ENCODE data around the gene CPNE8.

The CPNE8 gene

DNA sequence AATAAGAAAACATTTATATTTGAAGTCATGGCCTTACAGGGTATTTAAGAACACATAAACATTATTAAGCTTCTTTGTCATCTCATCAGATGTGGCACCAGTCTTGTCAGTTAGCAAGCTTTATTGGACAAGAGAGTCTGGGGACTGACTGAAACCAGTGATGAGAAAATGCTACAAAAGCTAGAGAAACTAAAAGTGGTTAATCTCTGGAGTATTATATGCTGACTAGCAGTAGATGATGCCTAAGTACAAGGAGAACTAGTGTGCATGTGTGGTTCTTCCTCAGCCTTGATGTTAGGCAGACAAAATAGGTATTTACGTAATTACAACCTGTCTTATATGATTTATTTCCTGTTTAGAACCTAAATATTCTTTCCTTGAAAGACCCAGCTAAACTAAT is 176.5 kb downstream of the CPNE8 start:
- DNase-seq (ENCODE audit: low spot score) = no peak

DNA sequence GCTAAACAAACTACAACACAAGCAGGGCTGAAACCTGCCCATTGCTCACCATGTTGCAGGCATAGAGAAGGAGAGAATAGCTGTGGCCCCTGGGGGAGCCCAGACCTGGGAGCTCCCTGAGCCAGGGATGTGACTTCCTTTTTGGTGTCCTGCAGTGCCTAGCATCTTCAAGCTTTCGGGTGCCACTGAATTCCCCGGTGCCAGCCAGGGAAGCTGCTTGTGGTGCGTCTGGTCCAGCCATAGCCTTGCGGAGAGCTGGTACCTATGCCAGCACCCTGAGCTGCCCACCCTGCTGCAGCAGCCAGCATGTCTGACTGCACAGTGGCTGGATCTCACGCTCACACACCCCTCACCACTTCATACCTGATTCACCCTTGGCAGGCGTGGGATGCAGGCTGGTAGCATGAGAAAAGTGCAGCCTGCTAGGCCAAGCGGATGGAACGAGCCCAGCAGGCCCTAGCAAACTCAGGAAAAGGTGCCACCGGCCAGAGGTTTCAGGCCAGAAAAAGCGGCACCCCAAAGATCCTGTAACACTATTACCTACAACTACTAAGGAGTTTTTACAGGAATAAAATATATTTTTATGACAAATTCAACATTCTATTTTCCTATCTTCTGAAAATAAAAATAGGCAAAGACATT is 183.7 kb downstream of the CPNE8 start:
- no peak for DNase-seq (ENCODE audit: low spot score)

DNA sequence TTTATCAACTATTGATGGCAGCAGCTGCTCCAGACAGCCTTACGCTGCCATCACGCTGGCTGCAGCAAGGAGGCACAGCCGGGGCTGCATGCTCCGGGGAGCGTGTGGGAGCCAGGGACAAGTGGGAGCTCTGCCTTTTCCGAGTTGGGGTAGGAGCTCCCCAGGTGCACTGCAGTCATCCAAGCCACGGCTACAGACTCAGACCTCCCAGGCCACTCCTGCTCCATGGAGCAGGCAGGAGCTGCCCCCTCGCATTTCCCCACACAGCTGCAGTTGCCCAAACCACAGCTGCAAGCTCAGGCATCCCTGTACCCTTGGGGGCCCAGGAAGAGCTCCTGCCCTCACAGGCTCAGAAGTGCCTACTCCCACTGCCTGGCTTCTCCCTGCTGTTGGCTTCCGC is 184.7 kb downstream of the CPNE8 start:
- DNase-seq (ENCODE audit: low spot score) = peak; percentile 4

DNA sequence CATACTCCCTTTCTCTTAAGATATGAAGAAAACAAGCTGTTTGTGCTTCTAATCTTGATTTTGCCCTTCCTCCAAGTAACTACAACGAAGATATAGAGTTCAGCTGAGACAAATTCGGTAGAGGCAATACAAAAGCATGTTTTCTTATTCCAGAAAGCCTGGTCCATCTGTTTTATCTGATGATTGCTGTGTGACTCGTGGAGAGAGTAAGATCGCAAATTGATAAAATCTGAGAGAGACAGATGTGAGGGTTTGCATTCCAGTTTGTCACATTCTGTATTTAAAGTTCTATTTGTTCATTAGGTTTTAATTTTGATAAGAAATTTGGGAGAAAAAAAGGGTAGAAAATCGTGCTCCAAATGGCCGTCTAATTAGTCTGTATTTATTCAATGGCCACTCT is 192.1 kb downstream of the CPNE8 start:
- no peak for DNase-seq (ENCODE audit: low spot score)

DNA sequence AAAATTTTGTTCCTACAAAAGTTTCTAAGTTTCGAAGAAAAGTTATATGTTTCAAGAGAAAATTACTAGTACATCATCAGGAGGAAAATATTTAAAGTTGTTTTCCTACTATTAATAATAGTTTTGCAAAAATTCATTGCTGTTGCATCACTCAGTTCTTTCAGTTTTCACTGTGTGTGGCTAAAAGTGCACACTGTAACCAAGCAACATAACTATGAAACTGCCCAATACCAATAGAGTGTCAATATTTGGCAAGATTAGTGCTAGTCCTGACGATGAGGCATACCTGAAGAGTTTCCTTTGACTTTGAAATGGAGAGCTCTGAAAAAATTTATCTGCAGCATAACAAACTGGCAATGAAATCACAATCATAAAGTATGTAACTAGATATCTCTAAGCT is 194.3 kb downstream of the CPNE8 start:
- no peak for DNase-seq (ENCODE audit: low spot score)

DNA sequence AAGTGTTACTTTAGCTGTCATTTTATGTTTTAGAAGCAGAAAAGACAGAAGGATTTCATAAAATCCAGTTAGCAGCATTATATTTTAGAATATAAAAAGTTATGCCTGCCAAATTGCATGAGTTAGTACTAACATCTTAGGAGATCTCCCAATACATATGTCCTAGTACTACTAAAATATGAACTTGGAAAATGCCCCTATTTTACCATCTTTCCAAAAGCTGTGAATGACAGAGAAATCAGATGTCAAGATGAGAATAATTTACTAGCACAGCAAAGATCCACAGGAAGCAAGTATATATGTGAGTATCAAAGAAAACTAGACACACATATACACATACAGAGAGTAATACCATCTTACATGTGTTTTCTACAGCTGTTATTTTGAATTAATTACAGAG is 196.9 kb downstream of the CPNE8 start:
- DNase-seq (ENCODE audit: low spot score) = no peak

DNA sequence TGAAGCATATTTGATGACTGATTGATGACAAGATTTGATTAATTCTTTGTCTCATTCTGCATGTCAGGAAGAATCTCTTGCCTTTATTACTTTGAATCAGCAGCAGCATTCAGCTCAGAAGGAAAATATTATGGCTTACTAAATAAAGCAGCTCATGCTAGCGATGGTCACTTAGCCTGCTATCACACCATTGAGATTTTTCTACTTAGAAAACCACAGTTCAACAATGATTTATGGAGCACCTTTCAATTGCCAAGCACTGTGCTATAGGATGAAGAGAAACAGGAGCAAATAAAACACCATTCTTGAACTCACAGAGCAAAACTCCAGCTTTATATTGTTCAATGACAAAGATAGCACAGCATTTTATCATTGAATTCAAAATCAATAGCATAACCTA is 197.7 kb downstream of the CPNE8 start:
- DNase-seq (ENCODE audit: low spot score) = no peak

DNA sequence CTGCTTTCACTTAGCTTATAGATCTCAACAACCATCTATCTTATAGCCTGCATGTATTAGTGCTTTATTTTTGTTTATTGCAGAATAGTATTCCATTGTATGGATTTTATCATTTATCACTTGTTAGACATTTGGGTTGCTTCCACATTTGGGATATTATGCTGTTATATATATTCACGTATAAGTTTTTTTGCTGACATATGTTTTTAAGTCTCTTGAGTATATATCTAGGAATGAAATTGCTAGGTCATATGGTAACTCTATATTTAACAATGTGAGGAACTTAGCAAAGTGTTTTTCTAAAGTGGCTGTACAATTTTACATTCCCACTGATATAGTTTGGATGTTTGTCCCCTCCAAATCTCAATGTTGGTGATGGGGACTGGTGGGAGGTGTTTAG is 208.1 kb downstream of the CPNE8 start:
- DNase-seq (ENCODE audit: low spot score) = no peak

DNA sequence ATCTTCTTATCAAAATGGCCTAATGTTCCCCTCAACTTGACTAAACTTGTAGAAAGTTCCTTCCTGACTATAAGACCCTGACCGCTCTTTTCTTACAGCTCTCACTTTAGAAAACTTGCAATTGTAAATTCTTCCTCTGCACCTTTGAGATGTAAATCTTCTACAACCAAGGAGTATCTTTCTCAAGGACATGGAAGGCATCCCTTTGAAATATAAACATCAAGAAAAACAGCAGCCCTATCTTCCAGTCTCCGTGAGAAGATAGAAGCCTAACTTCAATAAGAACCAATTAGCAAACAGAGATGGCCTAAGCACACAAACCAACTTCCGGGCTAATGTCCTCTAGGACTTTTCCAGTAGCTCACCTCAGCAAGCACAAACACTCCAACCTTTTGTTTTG is 210.3 kb downstream of the CPNE8 start:
- no peak for DNase-seq (ENCODE audit: low spot score)

DNA sequence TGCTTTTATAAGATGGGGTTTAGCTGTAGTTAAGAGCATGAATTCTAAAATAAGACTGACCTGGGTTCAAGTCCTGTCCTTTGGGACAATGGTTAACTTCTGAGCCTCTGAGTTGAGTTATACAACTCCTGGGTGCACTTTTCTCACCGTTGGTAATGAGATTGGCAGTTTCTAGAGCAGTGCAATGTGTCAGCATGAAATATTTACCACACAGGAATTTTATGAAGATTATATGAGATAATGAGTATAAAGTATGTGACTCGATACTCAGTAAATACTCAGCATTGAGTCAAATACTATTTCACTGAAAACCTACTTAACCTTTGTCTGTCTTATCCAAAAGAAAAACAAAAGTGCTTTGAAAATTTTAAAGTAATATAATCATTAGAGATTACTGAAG is 214.2 kb downstream of the CPNE8 start:
- no peak for DNase-seq (ENCODE audit: low spot score)

DNA sequence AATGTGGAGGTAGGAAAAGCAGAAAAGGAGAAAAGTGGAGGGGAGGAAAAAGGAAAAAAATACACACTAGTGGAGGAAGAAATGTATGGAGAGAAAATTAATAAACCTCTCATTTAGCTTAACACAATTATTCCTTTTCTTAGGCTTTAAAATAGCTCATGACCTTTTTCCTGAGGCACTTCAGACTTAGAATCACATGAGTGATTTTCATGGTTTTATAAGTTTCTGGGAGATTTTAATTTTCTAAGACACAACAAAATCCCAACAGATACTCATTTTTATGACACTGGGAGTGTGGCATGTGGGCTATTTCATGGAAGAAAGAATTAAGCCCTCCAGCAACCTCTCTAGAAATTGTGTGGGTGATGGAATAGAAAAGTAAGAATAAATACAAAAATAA is 214.7 kb downstream of the CPNE8 start:
- no peak for DNase-seq (ENCODE audit: low spot score)

DNA sequence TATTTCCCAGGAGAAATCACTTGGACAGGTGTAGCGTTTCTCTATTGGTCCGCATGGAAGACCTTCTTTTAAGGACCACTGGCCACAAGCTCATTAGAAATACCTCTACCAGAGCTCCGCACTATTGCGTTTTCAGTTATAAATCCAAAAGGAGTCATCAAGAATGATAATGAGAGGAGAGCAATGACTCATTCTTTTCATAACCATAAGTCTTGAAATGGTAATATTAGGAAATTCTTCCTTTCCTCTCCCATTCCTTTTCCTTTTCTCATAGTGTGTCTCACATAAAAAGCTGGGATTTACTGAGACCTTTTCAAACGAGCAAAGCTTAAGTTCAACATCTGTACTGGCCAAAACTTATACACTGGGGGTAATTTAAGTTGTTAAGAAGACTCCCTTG is 215.7 kb downstream of the CPNE8 start:
- DNase-seq (ENCODE audit: low spot score) = no peak

DNA sequence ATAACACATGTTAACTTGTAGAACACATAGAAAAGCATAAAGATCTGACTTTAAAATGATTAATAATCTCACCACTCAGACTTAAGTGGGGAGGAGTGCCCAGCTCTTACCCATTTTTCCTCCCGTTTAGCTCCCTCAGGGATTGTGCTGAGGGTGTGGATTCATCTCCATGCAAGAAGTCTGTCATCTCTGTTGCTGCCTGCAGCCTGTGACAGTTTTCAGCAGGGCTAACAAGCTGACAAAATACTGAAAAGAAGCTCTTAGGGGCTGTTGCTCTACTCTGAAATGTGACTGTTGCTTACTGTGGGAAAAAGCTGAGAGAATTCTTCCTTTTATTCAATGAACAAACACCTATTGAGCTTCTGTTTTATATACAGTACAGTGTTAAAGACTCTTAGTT is 216.2 kb downstream of the CPNE8 start:
- DNase-seq (ENCODE audit: low spot score) = no peak

DNA sequence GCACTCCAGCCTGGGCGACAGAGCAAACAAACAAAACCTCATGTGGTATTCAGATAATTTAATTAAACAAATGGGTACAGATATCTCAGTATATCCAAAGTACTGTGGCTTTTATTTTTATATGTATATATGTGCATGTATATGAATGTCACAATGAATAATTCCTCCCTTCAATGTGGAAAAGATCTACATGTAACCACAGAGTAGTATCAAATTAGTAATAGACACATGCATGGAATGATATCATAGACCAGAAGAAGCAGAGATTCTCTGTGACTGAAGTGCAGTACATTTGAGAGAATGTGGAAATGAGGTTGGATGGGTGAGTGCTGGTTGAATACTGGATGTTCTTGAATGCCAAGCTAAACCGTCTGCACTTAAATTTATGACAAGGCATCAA is 222.9 kb downstream of the CPNE8 start:
- no peak for DNase-seq (ENCODE audit: low spot score)

DNA sequence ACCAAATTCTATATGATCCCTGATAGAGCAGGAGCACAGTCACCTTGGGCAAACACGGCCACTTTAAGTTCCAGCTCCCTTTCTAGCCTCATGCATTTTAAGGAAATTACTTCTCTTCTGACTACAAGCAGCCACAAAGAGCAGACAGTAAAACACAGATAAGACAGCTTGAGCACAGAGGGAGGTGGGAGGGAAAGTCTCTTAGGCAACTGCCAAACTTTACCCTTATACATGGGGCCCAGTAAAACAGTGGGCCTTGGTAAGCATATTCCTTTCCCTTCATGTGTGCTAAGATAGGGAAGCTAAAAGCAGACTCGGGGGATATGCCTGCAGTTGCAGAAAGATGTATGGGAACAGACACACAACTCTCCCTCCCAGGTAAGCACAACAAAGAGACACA is 235.9 kb downstream of the CPNE8 start:
- DNase-seq (ENCODE audit: low spot score) = no peak

DNA sequence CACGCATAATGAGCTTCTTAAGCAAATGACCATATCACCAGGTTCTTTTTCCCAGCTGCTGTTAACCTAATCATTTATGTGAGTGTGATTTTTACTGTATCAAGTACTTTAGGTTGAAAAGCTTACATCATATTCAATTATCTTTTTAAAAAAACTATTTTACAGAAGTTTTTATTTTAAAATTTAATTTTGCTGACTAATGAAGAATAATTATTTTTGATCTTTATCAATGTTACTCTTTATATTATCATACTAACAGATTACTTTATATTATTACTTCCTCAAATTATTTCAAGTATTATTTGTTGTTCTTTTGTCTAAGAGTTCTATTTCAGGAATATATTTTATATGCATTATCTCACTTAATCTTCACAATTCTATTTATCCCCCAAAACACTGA is 236.3 kb downstream of the CPNE8 start:
- DNase-seq (ENCODE audit: low spot score) = no peak

DNA sequence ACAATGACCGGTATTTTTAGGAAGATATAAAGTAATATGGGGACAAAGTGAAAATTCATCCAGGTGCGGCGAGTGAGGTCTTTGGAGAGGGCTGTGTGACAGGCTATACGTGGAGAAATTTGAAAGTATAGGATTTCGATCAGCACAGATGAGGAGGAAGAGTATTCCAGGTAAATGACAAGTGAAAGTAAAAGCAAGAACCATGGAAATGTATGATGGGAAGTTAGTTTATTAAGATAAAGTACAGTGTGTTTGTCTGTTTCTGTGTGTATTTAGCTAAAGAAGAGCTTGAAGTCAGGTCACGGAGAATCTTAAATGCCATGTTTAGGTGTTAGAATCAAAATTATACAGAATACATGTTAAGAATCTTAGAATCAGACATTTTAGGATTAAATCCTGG is 239.0 kb downstream of the CPNE8 start:
- DNase-seq (ENCODE audit: low spot score) = no peak

DNA sequence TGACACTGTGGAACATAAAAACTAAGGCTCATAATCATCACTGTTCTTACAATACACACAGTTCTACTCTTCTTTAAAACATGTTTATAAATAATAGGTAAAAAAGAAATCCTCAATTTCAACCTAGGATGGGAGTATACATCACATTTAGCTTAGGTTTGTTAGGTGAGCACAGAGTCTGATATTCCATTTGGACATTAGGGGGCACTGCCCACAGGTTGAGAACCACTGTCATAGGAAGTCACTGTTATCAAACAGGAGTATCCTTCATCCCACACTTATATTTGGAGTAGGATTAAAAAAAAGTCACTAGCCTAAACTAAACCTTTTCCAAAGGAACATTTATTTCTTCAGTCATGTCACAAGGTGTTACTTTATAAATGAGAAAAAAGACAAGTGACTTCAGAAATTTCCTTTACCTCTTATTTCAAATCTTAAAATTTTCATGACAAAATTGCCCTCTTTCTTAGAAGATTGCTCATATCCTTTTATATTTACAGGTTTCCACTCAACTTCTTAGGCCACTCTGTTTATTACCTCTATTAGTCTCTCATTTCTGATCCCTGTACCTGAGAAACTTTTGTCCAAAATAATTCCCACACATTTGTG is 240.6 kb downstream of the CPNE8 start:
- peak; percentile 31 for DNase-seq (ENCODE audit: low spot score)

DNA sequence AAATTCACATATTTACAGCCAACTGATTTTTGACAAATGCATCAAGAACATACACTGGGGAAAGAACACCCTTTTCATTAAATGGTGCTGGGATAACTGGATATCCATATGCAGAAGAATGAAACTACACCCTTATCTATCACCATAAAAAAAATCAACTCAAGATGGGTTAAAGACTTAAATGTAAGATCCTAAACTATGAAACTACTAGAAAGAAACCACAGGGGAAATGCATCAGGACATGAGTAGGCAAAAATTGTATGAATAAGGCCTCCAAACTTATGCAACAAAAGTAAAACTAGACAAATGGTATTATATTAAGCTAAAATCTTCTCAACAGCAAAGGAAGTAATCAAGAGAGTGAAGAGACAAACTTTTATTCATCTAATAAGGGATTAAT is 242.6 kb downstream of the CPNE8 start:
- DNase-seq (ENCODE audit: low spot score) = no peak

DNA sequence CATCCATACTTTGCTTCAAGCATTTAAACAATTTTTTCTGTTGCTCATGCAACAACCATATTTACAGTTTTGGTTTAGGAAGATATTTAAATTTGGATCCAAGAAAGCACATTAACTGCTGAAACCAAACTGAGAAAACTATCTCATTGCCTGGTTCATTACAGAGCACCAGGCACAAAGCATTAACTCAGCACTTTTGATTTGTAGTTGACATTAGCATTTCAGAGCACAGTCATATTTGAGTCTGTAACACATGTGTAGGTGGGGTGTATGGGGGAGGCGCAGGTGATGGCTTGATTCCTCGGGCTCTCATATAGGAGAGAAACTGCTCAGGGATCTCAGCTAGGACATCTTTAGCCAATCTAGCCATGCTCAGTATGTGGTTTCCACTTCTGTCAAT is 251.7 kb downstream of the CPNE8 start:
- no peak for DNase-seq (ENCODE audit: low spot score)

DNA sequence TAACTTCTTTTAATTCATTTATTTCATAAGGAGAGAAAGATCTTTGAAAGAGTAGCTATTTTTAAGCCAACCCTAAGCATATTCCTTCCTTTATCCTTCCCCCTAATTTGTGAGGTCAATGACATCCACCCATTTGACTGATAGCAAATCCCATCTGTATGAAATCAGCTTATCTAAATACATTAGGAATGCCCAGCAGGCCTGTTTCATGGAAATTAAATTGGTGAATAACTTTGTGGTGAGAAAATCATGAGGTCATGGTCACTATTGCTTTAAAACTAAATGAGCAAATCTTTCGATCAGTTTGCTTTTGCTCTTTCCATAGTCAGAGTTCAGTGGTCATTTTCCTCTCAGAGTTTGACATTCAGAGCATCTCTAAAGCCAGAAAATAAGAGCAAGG is 256.6 kb downstream of the CPNE8 start:
- DNase-seq (ENCODE audit: low spot score) = no peak

DNA sequence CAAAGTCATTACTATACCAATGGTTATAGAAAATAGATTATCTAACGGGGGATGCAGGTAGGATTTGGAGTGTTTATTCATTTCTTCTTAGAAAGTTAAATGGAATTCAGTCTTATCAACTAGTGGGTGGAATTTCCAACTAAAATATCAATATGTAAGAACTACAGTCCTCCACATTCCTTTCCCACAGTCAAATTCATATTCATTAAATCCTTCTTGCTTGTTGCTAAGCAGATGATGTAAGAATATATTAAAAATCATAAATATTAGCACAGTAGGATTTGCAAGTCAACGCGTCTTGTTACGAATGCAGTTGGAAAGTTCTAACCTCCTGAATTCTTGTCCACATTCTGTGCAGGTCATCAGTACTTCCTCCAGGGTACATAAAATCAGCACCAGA is 259.2 kb downstream of the CPNE8 start:
- no peak for DNase-seq (ENCODE audit: low spot score)

DNA sequence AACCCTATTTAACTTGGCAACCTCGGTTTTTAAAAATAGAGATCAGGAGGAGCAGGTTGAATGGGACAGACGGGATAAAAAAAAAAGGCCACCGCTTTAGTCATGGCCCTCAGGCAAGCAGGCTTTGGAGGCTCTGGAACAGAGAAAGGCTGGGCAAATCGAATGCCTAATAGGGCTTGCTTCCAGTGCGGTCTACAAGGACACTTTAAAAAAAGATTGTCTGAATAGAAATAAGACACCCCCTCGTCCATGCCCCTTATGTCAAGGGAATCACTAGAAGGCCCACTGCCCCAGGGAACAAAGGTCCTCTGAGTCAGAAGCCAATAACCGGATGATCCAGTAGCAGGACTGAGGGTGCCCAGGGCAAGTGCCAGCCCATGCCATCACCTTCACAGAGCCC is 265.8 kb downstream of the CPNE8 start:
- no peak for DNase-seq (ENCODE audit: low spot score)

DNA sequence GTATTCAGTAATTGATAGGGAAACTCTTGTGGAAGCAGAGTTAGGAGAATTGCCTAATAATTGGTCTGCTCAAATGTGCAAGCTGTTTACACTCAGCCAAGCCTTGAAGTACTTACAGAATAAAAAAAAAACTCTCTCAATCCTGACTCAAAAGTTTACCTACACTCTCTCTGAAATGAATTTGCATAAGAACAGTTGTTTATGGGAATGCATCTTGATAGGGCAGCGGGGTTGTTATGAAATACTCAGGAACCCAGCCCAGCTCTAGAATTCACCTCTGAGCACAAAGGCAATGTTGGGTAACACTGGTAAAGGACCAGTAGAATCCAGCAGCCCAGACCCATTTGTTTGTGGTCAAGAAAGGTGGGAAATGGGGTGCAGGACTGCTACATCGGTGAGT is 267.0 kb downstream of the CPNE8 start:
- DNase-seq (ENCODE audit: low spot score) = no peak

DNA sequence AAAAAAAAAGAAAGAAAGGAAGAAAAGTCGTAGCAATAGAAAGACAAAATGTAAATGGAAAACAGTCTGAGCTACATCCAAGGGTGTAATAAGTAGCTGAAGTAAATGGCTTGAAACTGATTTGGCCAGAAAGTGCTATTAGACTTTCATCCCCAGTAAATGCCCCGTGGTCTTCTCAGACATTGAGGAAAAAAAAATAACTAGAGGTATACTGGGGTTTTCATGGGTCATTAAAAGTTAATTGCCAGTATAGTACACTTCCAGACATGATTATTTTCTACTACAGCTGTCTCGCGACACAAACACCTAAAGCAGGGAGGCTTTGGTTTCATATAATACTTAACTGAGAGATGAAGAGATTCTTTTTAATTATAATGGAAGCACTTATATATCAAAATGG is 271.9 kb downstream of the CPNE8 start:
- DNase-seq (ENCODE audit: low spot score) = no peak
